ENCODE results near the gene CCDC192. TPM values are rescaled to one million over a fixed set of nuclear protein-coding genes. Genes with fewer than 3 reads are reported as not detected.

Gene CCDC192
- total RNA-seq, 4 donors from 2014 or later = 0.87 to 2.1 (median 1.9) TPM

GRCh38 chr5:127891942-127892341, 188.8 kb downstream of the CCDC192 start:
- Histone ChIP-seq H3K4me1 (peaks cover 0 to 15% (median 5%) of the 10 kb centered on the region in 4 donors), H3K36me3 (no peaks in the 10 kb centered on the region), H3K27ac (peak overlapping the region in 1 of 4 donors; percentile 23), H3K9me3 (no peaks in the 10 kb centered on the region), H3K4me3 (no peak overlapping the region), H3K27me3 (no peaks in the 10 kb centered on the region)
- no peak for DNase-seq (ENCODE audit: low spot score in 2 of 2)
- WGBS, 2 donors = 98% methylated on average over 1 of the region's 1 CpG
- TF ChIP-seq EP300 (IDR thresholded peaks at IDR 0.05) (no peak), POLR2A (IDR thresholded peaks at IDR 0.05) (no peak), CTCF (IDR thresholded peaks at IDR 0.05) (no peak)

- DNase-seq (ENCODE audit: low spot score in 2 of 2) = no peak
- TF ChIP-seq CTCF (IDR thresholded peaks at IDR 0.05) = no peak
- no peak for TF ChIP-seq EP300 (IDR thresholded peaks at IDR 0.05)
- TF ChIP-seq POLR2A (IDR thresholded peaks at IDR 0.05) = no peak
- Histone ChIP-seq H3K27ac (peak overlapping the region in 2 of 4 donors; percentile 23 to 61), H3K36me3 (no peaks in the 10 kb centered on the region), H3K27me3 (no peaks in the 10 kb centered on the region), H3K4me3 (no peak overlapping the region), H3K9me3 (no peaks in the 10 kb centered on the region), H3K4me1 (peaks cover 0 to 15% (median 5%) of the 10 kb centered on the region in 4 donors)
- WGBS, 2 donors = 21 to 26% methylated on average over 6 of the region's 6 CpGs
These were observed 189.4 kb downstream of the CCDC192 start for GRCh38 chr5:127892467-127893207.

GRCh38 chr5:127893232-127893631, 190.0 kb downstream of the CCDC192 start:
- DNase-seq (ENCODE audit: low spot score in 2 of 2) = no peak
- WGBS, 2 donors = 56 to 58% methylated on average over 2 of the region's 2 CpGs
- Histone ChIP-seq H3K36me3 (no peaks in the 10 kb centered on the region), H3K4me3 (no peak overlapping the region), H3K4me1 (peaks cover 0 to 15% (median 5%) of the 10 kb centered on the region in 4 donors), H3K9me3 (no peaks in the 10 kb centered on the region), H3K27ac (peak overlapping the region in 1 of 4 donors; percentile 61), H3K27me3 (no peaks in the 10 kb centered on the region)
- TF ChIP-seq POLR2A (IDR thresholded peaks at IDR 0.05) (no peak), EP300 (IDR thresholded peaks at IDR 0.05) (no peak), CTCF (IDR thresholded peaks at IDR 0.05) (no peak)

GRCh38 chr5:127894461-127894860, 191.3 kb downstream of the CCDC192 start:
- DNase-seq (ENCODE audit: low spot score in 2 of 2) = no peak
- no peaks in the 10 kb centered on the region for H3K9me3 ChIP-seq
- no peak overlapping the region for H3K27ac ChIP-seq
- no peaks in the 10 kb centered on the region for H3K36me3 ChIP-seq
- H3K4me3 ChIP-seq = no peak overlapping the region
- 95 to 98% methylated on average over 5 of the region's 5 CpGs for WGBS, 2 donors
- no peaks in the 10 kb centered on the region for H3K27me3 ChIP-seq
- peaks cover 0 to 15% (median 5%) of the 10 kb centered on the region in 4 donors for H3K4me1 ChIP-seq
- TF ChIP-seq POLR2A (IDR thresholded peaks at IDR 0.05) (no peak), CTCF (IDR thresholded peaks at IDR 0.05) (no peak)

- WGBS, 2 donors = 77 to 81% methylated on average over 4 of the region's 4 CpGs
These were observed 195.5 kb downstream of the CCDC192 start for GRCh38 chr5:127898551-127899213.

More at GRCh38 chr5:127898551-127899213, 195.5 kb downstream of the CCDC192 start:
- H3K9me3 ChIP-seq = no peaks in the 10 kb centered on the region
- H3K27ac ChIP-seq = no peak overlapping the region
- TF ChIP-seq EP300 (IDR thresholded peaks at IDR 0.05) (no peak), CTCF (IDR thresholded peaks at IDR 0.05) (no peak), POLR2A (IDR thresholded peaks at IDR 0.05) (no peak)
- no peak for DNase-seq (ENCODE audit: low spot score in 2 of 2)
- no peaks in the 10 kb centered on the region for H3K27me3 ChIP-seq
- H3K36me3 ChIP-seq = no peaks in the 10 kb centered on the region
- H3K4me3 ChIP-seq = no peak overlapping the region
- H3K4me1 ChIP-seq = no peaks in the 10 kb centered on the region

Measured in tibial nerve (tissue), 4 donors.